ENCODE data around the gene ARHGEF10L. TPM values are rescaled to one million over a fixed set of nuclear protein-coding genes. Genes with fewer than 3 reads are reported as not detected.

The ARHGEF10L gene
- total RNA-seq, 2 experiments from 2014 or later = not detected

GRCh38 chr1:17669305-17669704, 129.8 kb downstream of the ARHGEF10L start:
- POLR2A ChIA-PET = no interaction called here

GRCh38 chr1:17669866-17670451, 130.5 kb downstream of the ARHGEF10L start:
- H3K36me3 Mint-ChIP-seq (ENCODE audit: low read depth) = no peaks in the 10 kb centered on the region
- DNase-seq (no peak), ATAC-seq (no peak)
- H3K4me1 Mint-ChIP-seq (ENCODE audit: low read depth) = no peaks in the 10 kb centered on the region
- no peaks in the 10 kb centered on the region for H3K9me3 Mint-ChIP-seq (ENCODE audit: insufficient read depth)
- no peaks in the 10 kb centered on the region for H3K27me3 Mint-ChIP-seq (ENCODE audit: low read depth)
- CTCF ChIA-PET = interaction anchor here (2.2 kb wide), 1 partner anchor 8 kb away, joined by 6 read pairs; no protein-coding TSS in a partner anchor
- no peak overlapping the region for H3K27ac Mint-ChIP-seq
- H3K4me3 Mint-ChIP-seq = no peak overlapping the region
- POLR2A ChIA-PET = no interaction called here

More at GRCh38 chr1:17669305-17669704, 129.8 kb downstream of the ARHGEF10L start:
- no peak overlapping the region for H3K27ac Mint-ChIP-seq
- H3K4me3 Mint-ChIP-seq = no peak overlapping the region
- no peaks in the 10 kb centered on the region for H3K27me3 Mint-ChIP-seq (ENCODE audit: low read depth)
- H3K36me3 Mint-ChIP-seq (ENCODE audit: low read depth) = no peaks in the 10 kb centered on the region
- no peaks in the 10 kb centered on the region for H3K9me3 Mint-ChIP-seq (ENCODE audit: insufficient read depth)
- ATAC-seq (no peak), DNase-seq (no peak)
- H3K4me1 Mint-ChIP-seq (ENCODE audit: low read depth) = no peaks in the 10 kb centered on the region
- CTCF ChIA-PET = interaction anchor here (2.2 kb wide), 1 partner anchor 8 kb away, joined by 6 read pairs; no protein-coding TSS in a partner anchor

GRCh38 chr1:17670587-17671313, 131.3 kb downstream of the ARHGEF10L start:
- H3K4me1 Mint-ChIP-seq (ENCODE audit: low read depth) = no peaks in the 10 kb centered on the region
- H3K36me3 Mint-ChIP-seq (ENCODE audit: low read depth) = no peaks in the 10 kb centered on the region
- no peaks in the 10 kb centered on the region for H3K27me3 Mint-ChIP-seq (ENCODE audit: low read depth)
- H3K27ac Mint-ChIP-seq = no peak overlapping the region
- no peak for ATAC-seq
- DNase-seq = no peak
- CTCF ChIA-PET = interaction anchor here (2.2 kb wide), 1 partner anchor 9 kb away, joined by 6 read pairs; no protein-coding TSS in a partner anchor
- H3K9me3 Mint-ChIP-seq (ENCODE audit: insufficient read depth) = no peaks in the 10 kb centered on the region
- no peak overlapping the region for H3K4me3 Mint-ChIP-seq
- POLR2A ChIA-PET = no interaction called here

- Mint-ChIP-seq H3K27ac (no peak overlapping the region), H3K36me3 (ENCODE audit: low read depth) (no peaks in the 10 kb centered on the region), H3K4me1 (ENCODE audit: low read depth) (no peaks in the 10 kb centered on the region), H3K4me3 (no peak overlapping the region), H3K27me3 (ENCODE audit: low read depth) (no peaks in the 10 kb centered on the region), H3K9me3 (ENCODE audit: insufficient read depth) (no peaks in the 10 kb centered on the region)
- POLR2A ChIA-PET = no interaction called here
- ATAC-seq (no peak), DNase-seq (no peak)
- CTCF ChIA-PET = interaction anchor here (2.2 kb wide), 1 partner anchor 10 kb away, joined by 6 read pairs; no protein-coding TSS in a partner anchor
Observed at GRCh38 chr1:17671314-17671705, 131.8 kb downstream of the ARHGEF10L start.

- POLR2A ChIA-PET = no interaction called here
- ATAC-seq = no peak
- H3K27ac Mint-ChIP-seq = no peak overlapping the region
- H3K36me3 Mint-ChIP-seq (ENCODE audit: low read depth) = no peaks in the 10 kb centered on the region
- H3K4me3 Mint-ChIP-seq = no peak overlapping the region
- no peak for DNase-seq
- no peaks in the 10 kb centered on the region for H3K9me3 Mint-ChIP-seq (ENCODE audit: insufficient read depth)
- no peaks in the 10 kb centered on the region for H3K27me3 Mint-ChIP-seq (ENCODE audit: low read depth)
- CTCF ChIA-PET = no interaction called here
- H3K4me1 Mint-ChIP-seq (ENCODE audit: low read depth) = no peaks in the 10 kb centered on the region
Observed at GRCh38 chr1:17671741-17672140, 132.2 kb downstream of the ARHGEF10L start.

GRCh38 chr1:17672226-17672625, 132.7 kb downstream of the ARHGEF10L start:
- Mint-ChIP-seq H3K27ac (no peak overlapping the region), H3K4me1 (ENCODE audit: low read depth) (no peaks in the 10 kb centered on the region)

GRCh38 chr1:17673329-17674072, 134.0 kb downstream of the ARHGEF10L start:
- Mint-ChIP-seq H3K4me3 (no peak overlapping the region), H3K36me3 (ENCODE audit: low read depth) (no peaks in the 10 kb centered on the region), H3K9me3 (ENCODE audit: insufficient read depth) (no peaks in the 10 kb centered on the region), H3K4me1 (ENCODE audit: low read depth) (no peaks in the 10 kb centered on the region), H3K27me3 (ENCODE audit: low read depth) (no peaks in the 10 kb centered on the region), H3K27ac (no peak overlapping the region)
- CTCF ChIA-PET = interaction anchor here (0.7 kb wide), 1 partner anchor 12 kb away, joined by 3 read pairs; no protein-coding TSS in a partner anchor
- POLR2A ChIA-PET = no interaction called here
- DNase-seq = no peak
- no peak for ATAC-seq

More at GRCh38 chr1:17672226-17672625, 132.7 kb downstream of the ARHGEF10L start:
- ATAC-seq (no peak), DNase-seq (no peak)
- POLR2A ChIA-PET = no interaction called here
- Mint-ChIP-seq H3K27me3 (ENCODE audit: low read depth) (no peaks in the 10 kb centered on the region), H3K4me3 (no peak overlapping the region), H3K36me3 (ENCODE audit: low read depth) (no peaks in the 10 kb centered on the region), H3K9me3 (ENCODE audit: insufficient read depth) (no peaks in the 10 kb centered on the region)
- CTCF ChIA-PET = no interaction called here

- Mint-ChIP-seq H3K4me1 (ENCODE audit: low read depth) (no peaks in the 10 kb centered on the region), H3K9me3 (ENCODE audit: insufficient read depth) (no peaks in the 10 kb centered on the region), H3K4me3 (no peak overlapping the region), H3K36me3 (ENCODE audit: low read depth) (no peaks in the 10 kb centered on the region), H3K27ac (no peak overlapping the region), H3K27me3 (ENCODE audit: low read depth) (no peaks in the 10 kb centered on the region)
- ATAC-seq = no peak
- no peak for DNase-seq
- POLR2A ChIA-PET = no interaction called here
- CTCF ChIA-PET = no interaction called here
Observed at GRCh38 chr1:17674726-17675500, 135.4 kb downstream of the ARHGEF10L start.

GRCh38 chr1:17675744-17676143, 136.2 kb downstream of the ARHGEF10L start:
- no peak for ATAC-seq
- no peaks in the 10 kb centered on the region for H3K36me3 Mint-ChIP-seq (ENCODE audit: low read depth)
- no peak overlapping the region for H3K27ac Mint-ChIP-seq
- no peaks in the 10 kb centered on the region for H3K4me1 Mint-ChIP-seq (ENCODE audit: low read depth)
- no peaks in the 10 kb centered on the region for H3K9me3 Mint-ChIP-seq (ENCODE audit: insufficient read depth)
- no peak for DNase-seq
- ChIA-PET CTCF (no interaction called here), POLR2A (no interaction called here)
- no peaks in the 10 kb centered on the region for H3K27me3 Mint-ChIP-seq (ENCODE audit: low read depth)
- no peak overlapping the region for H3K4me3 Mint-ChIP-seq

GRCh38 chr1:17676387-17677060, 137.0 kb downstream of the ARHGEF10L start:
- no peaks in the 10 kb centered on the region for H3K4me1 Mint-ChIP-seq (ENCODE audit: low read depth)
- ATAC-seq (no peak), DNase-seq (no peak)
- POLR2A ChIA-PET = no interaction called here
- H3K36me3 Mint-ChIP-seq (ENCODE audit: low read depth) = no peaks in the 10 kb centered on the region
- H3K27ac Mint-ChIP-seq = no peak overlapping the region
- no peaks in the 10 kb centered on the region for H3K27me3 Mint-ChIP-seq (ENCODE audit: low read depth)
- H3K4me3 Mint-ChIP-seq = no peak overlapping the region
- CTCF ChIA-PET = no interaction called here
- no peaks in the 10 kb centered on the region for H3K9me3 Mint-ChIP-seq (ENCODE audit: insufficient read depth)

GRCh38 chr1:17678011-17678410, 138.5 kb downstream of the ARHGEF10L start:
- no peaks in the 10 kb centered on the region for H3K27me3 Mint-ChIP-seq (ENCODE audit: low read depth)
- no peaks in the 10 kb centered on the region for H3K4me1 Mint-ChIP-seq (ENCODE audit: low read depth)
- POLR2A ChIA-PET = no interaction called here
- ATAC-seq = no peak
- H3K4me3 Mint-ChIP-seq = no peak overlapping the region
- CTCF ChIA-PET = no interaction called here
- DNase-seq = no peak
- no peaks in the 10 kb centered on the region for H3K9me3 Mint-ChIP-seq (ENCODE audit: insufficient read depth)
- H3K27ac Mint-ChIP-seq = no peak overlapping the region
- no peaks in the 10 kb centered on the region for H3K36me3 Mint-ChIP-seq (ENCODE audit: low read depth)
